Keratinocyte (primary cell): ENCODE data around the gene THAP9. TPM values are rescaled to one million over a fixed set of nuclear protein-coding genes. Genes with fewer than 3 reads are reported as not detected.

Experiments used
- DNase-seq: peaks from one replicate; pipeline ENCODE4 v3.0.0-alpha.2; 2011; ENCODE audit warnings: low read depth, missing footprints, low spot score
- FAIRE-seq: peaks from 2 replicates; lab custom pipeline; 2011; peaks lifted over from hg19 to GRCh38; lab: Jason Lieb, UNC
- H2AFZ ChIP-seq: 2 replicates; pipeline ENCODE4 v1.6.0; 2012; ENCODE audit warnings: low read length, control low read depth, inconsistent platforms; ENCODE audit not compliant: control insufficient read depth
- H3K27ac ChIP-seq: 2 replicates; pipeline ENCODE4 v1.5.1; 2011; ENCODE audit warnings: low read length; ENCODE audit not compliant: control insufficient read depth, insufficient read depth
- H3K27me3 ChIP-seq: 3 replicates; pipeline ENCODE4 v1.6.0; 2011; ENCODE audit warnings: low read length; ENCODE audit not compliant: control insufficient read depth, insufficient read depth; ENCODE audit errors: extremely low read depth
- H3K36me3 ChIP-seq, 2 experiments: 2 replicates in 1 of 2; 3 replicates in 1 of 2; pipeline ENCODE4 v1.5.1; 2011; ENCODE audit warnings: low read length in 2 of 2, mild to moderate bottlenecking in 1 of 2; ENCODE audit not compliant: control insufficient read depth in 2 of 2, insufficient read depth in 2 of 2; ENCODE audit errors: extremely low read depth in 1 of 2
- H3K4me1 ChIP-seq: 3 replicates; pipeline ENCODE4 v1.5.1; 2011; ENCODE audit warnings: low read length; ENCODE audit not compliant: control insufficient read depth, insufficient read depth; ENCODE audit errors: extremely low read depth
- H3K4me2 ChIP-seq: 3 replicates; pipeline ENCODE4 v1.6.0; 2011; ENCODE audit warnings: low read depth, low read length; ENCODE audit not compliant: control insufficient read depth, insufficient read depth; ENCODE audit errors: extremely low read depth
- H3K4me3 ChIP-seq, 3 experiments: fragments of 200-600 bp in 1 of 3; sonication (generic) in 1 of 3; 2 replicates in 2 of 3; 3 replicates in 1 of 3; pipeline ENCODE4 v1.5.1; 2011 to 2016; ENCODE audit warnings: low read length in 3 of 3, mild to moderate bottlenecking in 3 of 3, control low read depth in 2 of 3, inconsistent platforms in 1 of 3, low read depth in 1 of 3, mixed read lengths in 1 of 3, mixed run types in 1 of 3, moderate library complexity in 1 of 3; ENCODE audit not compliant: control insufficient read depth in 2 of 3, insufficient read depth in 2 of 3; ENCODE audit errors: extremely low read depth in 1 of 3
- H3K79me2 ChIP-seq: 2 replicates; pipeline ENCODE4 v1.6.0; 2012; ENCODE audit warnings: low read length; ENCODE audit not compliant: control insufficient read depth, insufficient read depth
- H3K9ac ChIP-seq: 3 replicates; pipeline ENCODE4 v1.6.0; 2011; ENCODE audit warnings: low read length; ENCODE audit not compliant: control insufficient read depth, insufficient read depth; ENCODE audit errors: extremely low read depth
- H3K9me1 ChIP-seq: 3 replicates; pipeline ENCODE4 v1.6.0; 2011; ENCODE audit warnings: low read length; ENCODE audit not compliant: control insufficient read depth, insufficient read depth; ENCODE audit errors: extremely low read depth
- H3K9me3 ChIP-seq: 2 replicates; pipeline ENCODE4 v1.5.1; 2012; ENCODE audit warnings: low read depth, low read length; ENCODE audit not compliant: control insufficient read depth
- H4K20me1 ChIP-seq: 3 replicates; pipeline ENCODE4 v1.6.0; 2011; ENCODE audit warnings: low read length; ENCODE audit not compliant: control insufficient read depth, insufficient read depth; ENCODE audit errors: extremely low read depth
- CTCF ChIP-seq, 3 experiments: IDR thresholded peaks in 1 of 3; conservative IDR thresholded peaks in 1 of 3; optimal IDR thresholded peaks in 1 of 3; 2 replicates in 2 of 3; 3 replicates in 1 of 3; pipeline versions ENCODE3 to v1.5.1; 2011; ENCODE audit warnings: low read length in 3 of 3, mild to moderate bottlenecking in 3 of 3, moderate library complexity in 2 of 3, control low read depth in 1 of 3, inconsistent platforms in 1 of 3; ENCODE audit not compliant: insufficient read depth in 2 of 3; ENCODE audit errors: extremely low read depth in 1 of 3
- EZH2 ChIP-seq: IDR thresholded peaks from one replicate; pipeline ENCODE4 v1.6.1; 2012; ENCODE audit warnings: inconsistent platforms, mild to moderate bottlenecking, low read length, moderate library complexity
- dilution Hi-C: fragments of 300-500 bp; cut with MboI; formaldehyde crosslinking; loops from one replicate; pipeline ENCODE4 v1.7.0; 2020; ENCODE audit warnings: low sequenced_read_pairs; ENCODE audit not compliant: extremely low pct_ligation_motif_present
- polyA plus RNA-seq, 5 experiments: library from polyadenylated mRNA; depleted of rRNA in 3 of 5; stranded (reverse) in 3 of 5; stranded (forward) in 1 of 5; unstranded in 1 of 5; fragments of >200 nt; gene quantifications; 1 replicate in 1 of 5; 2 replicates in 3 of 5; 3 replicates in 1 of 5; pipeline versions ENCODE4 v1.2.1 to v1.2.3, GENCODE V29; 2011 to 2012; ENCODE audit warnings: missing spikeins in 2 of 5, low read depth in 1 of 5, low replicate concordance in 1 of 5

Gene THAP9
- polyA plus RNA-seq, 1 donor (not counting 4 experiments of a cell fraction or from before 2014, with no cell fraction given): 1.9 TPM

GRCh38 chr4:82866706-82867385 lies 33.7 kb upstream of the THAP9 start:
- peaks cover 20 to 51% of the 10 kb centered on the region in 2 experiments for H3K36me3 ChIP-seq
- no peak overlapping the region for H3K4me2 ChIP-seq
- peak overlapping the region; percentile 82 for H3K27ac ChIP-seq
- dilution Hi-C loops: no loop called here
- H3K4me3 ChIP-seq: no peak overlapping the region
- no peaks in the 10 kb centered on the region for H3K27me3 ChIP-seq
- no peak for FAIRE-seq
- H3K9me3 ChIP-seq: no peaks in the 10 kb centered on the region
- no peak for DNase-seq
- H3K79me2 ChIP-seq: peaks cover 20% of the 10 kb centered on the region
- no peak overlapping the region for H3K9ac ChIP-seq
- peaks cover 17% of the 10 kb centered on the region for H3K4me1 ChIP-seq
- H3K9me1 ChIP-seq: peaks cover 2% of the 10 kb centered on the region
- H4K20me1 ChIP-seq: no peaks in the 10 kb centered on the region
- TF ChIP-seq EZH2 (no peak), CTCF (optimal IDR thresholded peaks at IDR 0.05 in 1 of 3, IDR thresholded peaks at IDR 0.05 in 1 of 3, conservative IDR thresholded peaks at IDR 0.05 in 1 of 3; ENCODE audit: extremely low read depth in 1 of 3, insufficient read depth in 2 of 3, low read length in 3 of 3) (no peak)
- H2AFZ ChIP-seq: no peak overlapping the region

DNA sequence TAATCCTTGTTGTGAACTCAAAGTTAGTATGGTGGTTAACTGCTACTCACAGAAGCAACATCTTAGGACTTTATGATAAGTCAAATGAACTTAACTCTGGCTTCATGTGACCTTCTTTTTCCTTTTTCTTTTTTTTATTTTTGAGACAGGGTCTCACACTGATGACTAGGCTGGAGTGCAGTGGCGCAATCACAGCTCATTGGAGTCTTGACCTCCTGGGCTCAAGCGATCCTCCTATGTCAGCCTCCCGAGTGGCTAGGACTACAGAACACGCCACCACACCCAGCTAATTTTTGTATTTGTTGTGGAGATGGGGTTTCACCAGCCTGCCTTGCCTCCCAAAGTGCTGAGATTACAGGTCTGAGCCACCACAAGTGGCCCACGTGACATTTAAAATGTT lies 32.0 kb upstream of the THAP9 start:
- H2AFZ ChIP-seq: no peak overlapping the region
- peaks cover 20% of the 10 kb centered on the region for H3K79me2 ChIP-seq
- H3K9me1 ChIP-seq: peaks cover 2% of the 10 kb centered on the region
- no peak overlapping the region for H3K27ac ChIP-seq
- dilution Hi-C loops: no loop called here
- FAIRE-seq: no peak
- H3K4me3 ChIP-seq: no peak overlapping the region
- H3K9ac ChIP-seq: no peak overlapping the region
- no peaks in the 10 kb centered on the region for H4K20me1 ChIP-seq
- peaks cover 14 to 54% of the 10 kb centered on the region in 2 experiments for H3K36me3 ChIP-seq
- no peak for DNase-seq
- TF ChIP-seq EZH2: no peak
- no peak for TF ChIP-seq CTCF (optimal IDR thresholded peaks at IDR 0.05 in 1 of 3, IDR thresholded peaks at IDR 0.05 in 1 of 3, conservative IDR thresholded peaks at IDR 0.05 in 1 of 3; ENCODE audit: extremely low read depth in 1 of 3, insufficient read depth in 2 of 3, low read length in 3 of 3)
- H3K27me3 ChIP-seq: no peaks in the 10 kb centered on the region
- no peak overlapping the region for H3K4me2 ChIP-seq
- no peaks in the 10 kb centered on the region for H3K9me3 ChIP-seq
- H3K4me1 ChIP-seq: peaks cover 17% of the 10 kb centered on the region
